Trophoblast cell (in vitro differentiated cells and primary cell): ENCODE measurements around the gene KIF26B.

ENCODE experiments used
- DNase-seq, 2 donors: peaks; one replicate each; pipeline ENCODE4 v3.0.0-alpha.2; 2016
- H2AFZ ChIP-seq: 2 replicates; pipeline ENCODE4 v1.6.1; 2013; ENCODE audit warnings: low read length, moderate library complexity, mild to moderate bottlenecking; ENCODE audit not compliant: insufficient read depth, poor library complexity
- H2AK5ac ChIP-seq: 2 replicates; pipeline ENCODE4 v1.6.1; 2013; ENCODE audit warnings: mild to moderate bottlenecking, low read length
- H2BK120ac ChIP-seq: 2 replicates; pipeline ENCODE4 v1.6.1; 2013; ENCODE audit warnings: low read length, mild to moderate bottlenecking, moderate library complexity; ENCODE audit not compliant: insufficient read depth, poor library complexity
- H2BK12ac ChIP-seq: 2 replicates; pipeline ENCODE4 v1.6.1; 2013; ENCODE audit warnings: mild to moderate bottlenecking, low read length, moderate library complexity
- H2BK5ac ChIP-seq: 2 replicates; pipeline ENCODE4 v1.6.1; 2013; ENCODE audit warnings: low read length, low read depth, moderate library complexity, mild to moderate bottlenecking; ENCODE audit not compliant: poor library complexity
- H3K14ac ChIP-seq: 2 replicates; pipeline ENCODE4 v1.6.1; 2013; ENCODE audit warnings: mild to moderate bottlenecking, low read length
- H3K18ac ChIP-seq: 2 replicates; pipeline ENCODE4 v1.6.1; 2013; ENCODE audit warnings: mild to moderate bottlenecking, low read length
- H3K23ac ChIP-seq: 2 replicates; pipeline ENCODE4 v1.6.1; 2013; ENCODE audit warnings: low read length
- H3K27ac ChIP-seq: 2 replicates; pipeline ENCODE4 v1.5.1; 2013; ENCODE audit warnings: low read depth, mild to moderate bottlenecking, inconsistent platforms, low read length, moderate library complexity
- H3K27me3 ChIP-seq: 2 replicates; pipeline ENCODE4 v1.6.1; 2013; ENCODE audit warnings: inconsistent platforms, mild to moderate bottlenecking, low read length, moderate library complexity; ENCODE audit not compliant: insufficient read depth
- H3K36me3 ChIP-seq, 2 experiments: 1 replicate in 1 of 2; 2 replicates in 1 of 2; pipeline ENCODE4 v1.6.1; 2013; ENCODE audit warnings: low read length in 2 of 2, mild to moderate bottlenecking in 2 of 2, moderate library complexity in 1 of 2; ENCODE audit not compliant: insufficient read depth in 2 of 2, control insufficient read depth in 1 of 2
- H3K4ac ChIP-seq: 2 replicates; pipeline ENCODE4 v1.6.1; 2013; ENCODE audit warnings: low read depth, mild to moderate bottlenecking, low read length, moderate library complexity
- H3K4me1 ChIP-seq, 2 experiments: 1 replicate in 1 of 2; 2 replicates in 1 of 2; pipeline ENCODE4 v1.6.1; 2013; ENCODE audit warnings: low read length in 2 of 2, mild to moderate bottlenecking in 2 of 2, moderate library complexity in 1 of 2; ENCODE audit not compliant: insufficient read depth in 2 of 2, control insufficient read depth in 1 of 2
- H3K4me2 ChIP-seq: 2 replicates; pipeline ENCODE4 v1.6.1; 2013; ENCODE audit warnings: inconsistent platforms, mild to moderate bottlenecking, low read length, moderate library complexity
- H3K4me3 ChIP-seq: 2 replicates; pipeline ENCODE4 v1.5.1; 2013; ENCODE audit warnings: mild to moderate bottlenecking, low read depth, low read length, inconsistent platforms
- H3K79me1 ChIP-seq: one replicate; pipeline ENCODE4 v1.6.1; 2013; ENCODE audit warnings: low read length
- H3K79me2 ChIP-seq: 2 replicates; pipeline ENCODE4 v1.6.1; 2013; ENCODE audit warnings: low read length, mild to moderate bottlenecking; ENCODE audit not compliant: control insufficient read depth, insufficient read depth, poor library complexity
- H3K9ac ChIP-seq: 2 replicates; pipeline ENCODE4 v1.6.1; 2013; ENCODE audit warnings: mild to moderate bottlenecking, low read length
- H3K9me3 ChIP-seq: 2 replicates; pipeline ENCODE4 v1.6.1; 2013; ENCODE audit warnings: low read depth, mild to moderate bottlenecking, control low read depth, inconsistent platforms, low read length; ENCODE audit not compliant: insufficient read depth
- H4K12ac ChIP-seq: 2 replicates; pipeline ENCODE4 v1.6.1; 2013; ENCODE audit warnings: low read depth, mild to moderate bottlenecking, low read length, moderate library complexity
- H4K8ac ChIP-seq: 2 replicates; pipeline ENCODE4 v1.6.1; 2013; ENCODE audit warnings: low read depth, mild to moderate bottlenecking, low read length, moderate library complexity
- H4K91ac ChIP-seq: one replicate; pipeline ENCODE4 v1.6.1; 2013; ENCODE audit warnings: low read depth, mild to moderate bottlenecking, low read length, moderate library complexity
- WGBS: extraction: QIAGEN DNeasy Blood & Tissue Kit; methylation state at CpG from one replicate; pipeline ENCODE4 v1.1.7; 2013; ENCODE audit warnings: missing lambda C conversion rate; ENCODE audit not compliant: insufficient read length, insufficient coverage; ENCODE audit errors: extremely low coverage; 5-methylcytosine and 5-hydroxymethylcytosine counted together

Gene KIF26B

DNA sequence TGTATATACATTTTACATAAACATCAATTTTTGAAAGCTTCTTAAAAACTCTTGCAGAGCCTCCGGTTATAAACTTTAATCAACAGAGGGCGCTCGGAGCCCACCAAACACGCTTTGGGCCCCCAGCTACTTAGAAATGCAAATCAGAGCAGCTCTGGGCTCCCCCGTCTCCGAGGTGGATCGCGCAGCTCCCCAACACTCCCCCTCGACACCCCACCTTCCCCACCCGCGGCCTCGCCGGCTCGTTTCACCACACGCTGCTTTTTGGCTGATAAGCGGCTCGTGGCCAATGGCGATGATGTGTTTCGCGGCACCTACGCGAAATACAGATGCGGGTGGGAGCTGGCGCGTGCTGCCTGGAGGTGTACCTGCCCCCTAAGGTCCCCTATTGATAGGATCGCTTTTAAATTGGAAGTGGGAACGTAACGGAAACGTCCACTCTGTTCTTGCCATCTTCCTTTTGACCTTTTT, 1.7 kb upstream of the KIF26B start:
- peaks cover 28% of the 10 kb centered on the region for H3K79me2 ChIP-seq
- peaks cover 2% of the 10 kb centered on the region for H3K27me3 ChIP-seq

DNA sequence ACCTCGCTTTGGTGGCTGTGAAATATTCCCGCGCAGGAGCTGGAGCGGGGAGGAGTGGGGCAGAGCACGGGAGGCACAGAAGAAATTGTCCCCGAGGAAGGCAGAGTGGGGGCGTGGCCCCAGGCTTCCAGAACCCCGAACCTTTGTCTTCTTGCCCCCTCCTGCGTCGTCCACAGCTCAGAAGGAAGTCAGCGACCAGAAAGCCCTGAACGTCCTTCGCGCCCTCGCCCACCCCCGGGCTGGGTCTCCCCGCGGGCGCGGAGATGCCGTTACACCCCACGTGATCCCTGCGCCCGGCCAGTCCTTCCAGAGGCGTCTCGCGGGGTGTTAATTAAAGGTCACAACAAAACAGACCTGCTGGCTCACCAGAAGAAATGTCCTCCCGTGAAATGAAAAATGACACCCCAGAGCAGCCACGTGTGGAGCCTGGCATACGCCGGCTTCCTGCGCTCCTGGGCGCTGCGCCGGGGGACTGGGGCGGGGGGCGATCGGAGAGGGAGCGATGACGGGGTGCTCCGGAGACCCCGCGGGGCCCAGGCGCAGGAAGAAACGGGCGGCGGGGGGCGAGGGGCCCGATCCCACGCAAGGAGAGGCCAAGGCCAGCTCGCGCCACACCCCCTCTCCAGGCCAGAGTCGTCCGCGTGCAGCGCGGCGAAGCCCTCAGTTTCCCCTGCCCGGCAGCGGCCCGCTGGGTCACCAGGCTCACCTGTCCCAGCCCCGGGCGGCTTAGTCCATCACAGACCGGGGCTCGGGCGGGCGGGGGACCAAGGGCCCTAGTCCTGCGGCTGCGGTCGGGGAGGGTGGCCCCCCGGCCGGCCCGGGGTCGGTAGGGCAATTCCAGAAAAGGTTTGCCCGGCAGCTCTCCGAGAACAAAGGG, 995 bp upstream of the KIF26B start:
- peaks cover 32% of the 10 kb centered on the region for H3K79me1 ChIP-seq
- peak overlapping the region; percentile 80 for H3K4me2 ChIP-seq
- H3K36me3 ChIP-seq = peaks cover 0 to 5% of the 10 kb centered on the region in 2 experiments
- H3K27me3 ChIP-seq = peaks cover 2% of the 10 kb centered on the region
- H2AFZ ChIP-seq = peak overlapping the region; percentile 51
- H3K23ac ChIP-seq = no peak overlapping the region
- peaks cover 3 to 12% of the 10 kb centered on the region in 2 experiments for H3K4me1 ChIP-seq
- H2BK12ac ChIP-seq = peak overlapping the region; percentile 41
- H3K14ac ChIP-seq = peak overlapping the region; percentile 63
- peak overlapping the region; percentile 5 for H3K4ac ChIP-seq
- H4K12ac ChIP-seq = no peak overlapping the region
- no CpG with 5 or more reads among the region's 76 CpGs for WGBS
- DNase-seq = peak in 1 of 2 donors; percentile 17
- no peak overlapping the region for H2AK5ac ChIP-seq
- peak overlapping the region; percentile 54 for H4K8ac ChIP-seq
- H3K9me3 ChIP-seq = no peaks in the 10 kb centered on the region
- peak overlapping the region; percentile 38 for H3K9ac ChIP-seq
- peak overlapping the region; percentile 90 for H3K4me3 ChIP-seq
- peak overlapping the region; percentile 70 for H2BK120ac ChIP-seq
- H2BK5ac ChIP-seq = peak overlapping the region; percentile 68
- peaks cover 28% of the 10 kb centered on the region for H3K79me2 ChIP-seq
- H3K27ac ChIP-seq = peak overlapping the region; percentile 88
- peak overlapping the region; percentile 86 for H4K91ac ChIP-seq
- H3K18ac ChIP-seq = peak overlapping the region; percentile 35

More for the DNA sequence above, 1.7 kb upstream of the KIF26B start:
- Histone ChIP-seq H3K4me1 (peaks cover 3 to 10% of the 10 kb centered on the region in 2 experiments), H3K79me1 (peaks cover 32% of the 10 kb centered on the region), H2BK12ac (no peak overlapping the region), H3K4ac (no peak overlapping the region), H4K8ac (no peak overlapping the region), H4K12ac (no peak overlapping the region), H3K14ac (no peak overlapping the region), H3K4me2 (peak overlapping the region; percentile 80), H3K9me3 (no peaks in the 10 kb centered on the region), H3K9ac (peak overlapping the region; percentile 38), H2BK5ac (no peak overlapping the region), H3K36me3 (peaks cover 0 to 3% of the 10 kb centered on the region in 2 experiments), H2BK120ac (peak overlapping the region; percentile 38), H3K27ac (peak overlapping the region; percentile 88), H2AFZ (no peak overlapping the region), H4K91ac (peak overlapping the region; percentile 86), H3K4me3 (peak overlapping the region; percentile 69), H3K18ac (peak overlapping the region; percentile 12), H3K23ac (no peak overlapping the region), H2AK5ac (no peak overlapping the region)
- no CpG with 5 or more reads among the region's 29 CpGs for WGBS
- peak; percentile 60 to 76 for DNase-seq

DNA sequence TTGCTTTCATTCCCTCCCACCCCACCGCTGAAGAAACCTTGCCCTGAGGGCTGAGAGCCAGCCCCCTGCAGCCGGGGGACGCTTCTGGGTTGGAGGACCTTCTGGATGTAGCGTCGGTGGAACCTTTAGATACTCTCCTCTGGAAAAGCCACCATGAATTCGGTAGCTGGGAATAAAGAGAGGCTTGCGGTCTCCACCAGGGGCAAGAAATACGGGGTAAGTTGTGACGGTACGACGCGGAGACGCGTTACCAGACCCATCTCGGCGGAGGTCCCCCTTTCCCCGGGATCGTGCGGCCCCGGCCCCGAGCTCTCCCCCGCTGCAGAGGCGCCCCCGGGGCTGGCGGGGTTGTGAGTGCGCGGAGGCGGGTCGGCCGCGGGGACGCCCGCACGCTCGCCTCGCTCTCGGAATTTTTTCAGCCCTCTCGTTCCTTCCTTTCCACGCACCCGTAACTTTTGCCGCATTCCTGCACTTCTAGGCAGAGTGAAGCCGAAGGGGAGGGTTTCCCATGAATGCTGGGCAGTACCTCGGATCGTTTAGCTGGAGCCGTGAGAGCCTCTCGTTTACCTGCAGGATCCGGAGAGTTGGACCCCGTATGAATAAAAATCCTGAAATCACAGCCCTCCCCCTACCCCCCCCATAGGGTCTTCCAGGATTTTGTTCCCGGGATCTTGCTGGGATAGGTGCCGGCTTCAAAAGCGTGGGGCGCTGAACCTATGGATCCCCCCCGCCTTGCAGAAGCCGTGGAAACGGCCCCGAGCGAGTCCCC, 671 bp downstream of the KIF26B start:
- Histone ChIP-seq H3K27me3 (peaks cover 2% of the 10 kb centered on the region), H3K79me2 (peaks cover 29% of the 10 kb centered on the region), H3K36me3 (peaks cover 0 to 8% of the 10 kb centered on the region in 2 experiments), H3K9me3 (no peaks in the 10 kb centered on the region), H2AK5ac (peak overlapping the region; percentile 71), H3K4me3 (peak overlapping the region; percentile 90), H3K4me1 (peaks cover 3 to 17% of the 10 kb centered on the region in 2 experiments), H3K9ac (peak overlapping the region; percentile 81), H3K18ac (peak overlapping the region; percentile 99), H2BK5ac (peak overlapping the region; percentile 34), H4K8ac (peak overlapping the region; percentile 80), H2BK12ac (peak overlapping the region; percentile 85), H4K91ac (peak overlapping the region; percentile 86), H4K12ac (peak overlapping the region; percentile 31), H2AFZ (peak overlapping the region; percentile 40), H3K27ac (peak overlapping the region; percentile 88), H3K4ac (peak overlapping the region; percentile 98), H3K23ac (no peak overlapping the region), H3K79me1 (peaks cover 32% of the 10 kb centered on the region), H2BK120ac (peak overlapping the region; percentile 80), H3K4me2 (peak overlapping the region; percentile 80), H3K14ac (peak overlapping the region; percentile 97)
- no CpG with 5 or more reads among the region's 57 CpGs for WGBS
- DNase-seq = peak; percentile 35 to 76
